A549 (cell line): ENCODE results near the gene SERP1.

Source experiments
- BHLHE40 ChIP-seq: IDR thresholded peaks from 2 replicates; pipeline ENCODE4 v1.6.1; 2012; ENCODE audit warnings: low read depth, low read length, inconsistent platforms
- CBX8 ChIP-seq: fragments of 200-600 bp; sonication (generic); IDR thresholded peaks from 2 replicates; pipeline ENCODE4 v1.6.1; 2016
- CEBPB ChIP-seq, 2 experiments: fragments of >200 bp in 1 of 2; sonication (Bioruptor Twin) in 1 of 2; formaldehyde crosslinking in 1 of 2; IDR thresholded peaks; 2 replicates each; pipeline ENCODE4 v1.6.1; 2012 to 2016
- CHD2 ChIP-seq: fragments of 150-350 bp; IDR thresholded peaks from 2 replicates; pipeline ENCODE4 v1.6.1; 2014; ENCODE audit warnings: low read length; ENCODE audit not compliant: partially characterized antibody
- CTCF ChIP-seq: fragments of >200 bp; sonication (Bioruptor Twin); formaldehyde crosslinking; IDR thresholded peaks from 3 replicates; pipeline ENCODE4 v1.5.1; 2016
- HDAC2 ChIP-seq: fragments of 200-600 bp; sonication (generic); IDR thresholded peaks from 2 replicates; pipeline ENCODE4 v1.6.1; 2016
- JUNB ChIP-seq: fragments of >200 bp; sonication (Bioruptor Twin); formaldehyde crosslinking; IDR thresholded peaks from 2 replicates; pipeline ENCODE4 v1.6.1; 2016
- MAX ChIP-seq: IDR thresholded peaks from 2 replicates; pipeline ENCODE4 v1.6.1; 2012
- POLR2A ChIP-seq: IDR thresholded peaks from 2 replicates; pipeline ENCODE4 v1.6.1; 2012; ENCODE audit warnings: mild to moderate bottlenecking, low read length
- RAD21 ChIP-seq, 2 experiments: fragments of >200 bp in 1 of 2; sonication (Bioruptor Twin) in 1 of 2; formaldehyde crosslinking in 1 of 2; IDR thresholded peaks in 1 of 2; conservative IDR thresholded peaks in 1 of 2; 2 replicates in 1 of 2; 3 replicates in 1 of 2; pipeline ENCODE4 v1.6.1; 2012 to 2018; ENCODE audit warnings: inconsistent platforms in 1 of 2
- RCOR1 ChIP-seq: fragments of 150-350 bp; IDR thresholded peaks from 2 replicates; pipeline ENCODE4 v1.6.1; 2014; ENCODE audit warnings: antibody characterized with exemption, low read length, low read depth
- REST ChIP-seq: fragments of 200-600 bp; sonication (generic); IDR thresholded peaks from 2 replicates; pipeline ENCODE4 v1.6.1; 2016; ENCODE audit warnings: antibody characterized with exemption, mild to moderate bottlenecking, moderate library complexity
- RNF2 ChIP-seq: fragments of 200-600 bp; sonication (generic); IDR thresholded peaks from 2 replicates; pipeline ENCODE4 v1.6.1; 2016; ENCODE audit warnings: low read depth, mild to moderate bottlenecking, antibody characterized with exemption, moderate library complexity, borderline replicate concordance
- SMC3 ChIP-seq: fragments of >200 bp; sonication (Bioruptor Twin); formaldehyde crosslinking; IDR thresholded peaks from 3 replicates; pipeline ENCODE4 v1.6.1; 2018; ENCODE audit warnings: inconsistent platforms

GRCh38 chr3:150583028-150583427 lies 36.7 kb upstream of the SERP1 start:
- TF ChIP-seq SMC3 (no peak), POLR2A (no peak), CTCF (no peak), CHD2 (no peak), REST (no peak), RCOR1 (no peak), HDAC2 (no peak), CEBPB (IDR thresholded peaks at IDR 0.05) (no peak), JUNB (no peak), CBX8 (no peak), RNF2 (no peak), RAD21 (conservative IDR thresholded peaks at IDR 0.05 in 1 of 2, IDR thresholded peaks at IDR 0.05 in 1 of 2) (no peak), BHLHE40 (no peak), MAX (no peak)
